Esophagus muscularis mucosa (tissue), 3 donors: ENCODE data around the gene SMC6.

ENCODE experiments used
- CTCF ChIP-seq, 3 experiments: fragments of 200-600 bp in 2 of 3; fragments of 450-650 bp in 1 of 3; sonication (generic) in 2 of 3; IDR thresholded peaks; one replicate each; pipeline ENCODE4 v1.5.1; 2017 to 2019; ENCODE audit warnings: antibody characterized with exemption in 3 of 3, mild to moderate bottlenecking in 2 of 3, moderate library complexity in 1 of 3
- POLR2A ChIP-seq: fragments of 450-650 bp; IDR thresholded peaks from one replicate; pipeline ENCODE4 v1.6.1; 2017; ENCODE audit warnings: antibody characterized with exemption, moderate library complexity, mild to moderate bottlenecking, low read depth
- POLR2AphosphoS5 ChIP-seq, 2 donors: sonication (generic); formaldehyde crosslinking; IDR thresholded peaks; one replicate each; pipeline ENCODE4 v1.6.1; 2017; ENCODE audit warnings: antibody characterized with exemption in 2 of 2

DNA sequence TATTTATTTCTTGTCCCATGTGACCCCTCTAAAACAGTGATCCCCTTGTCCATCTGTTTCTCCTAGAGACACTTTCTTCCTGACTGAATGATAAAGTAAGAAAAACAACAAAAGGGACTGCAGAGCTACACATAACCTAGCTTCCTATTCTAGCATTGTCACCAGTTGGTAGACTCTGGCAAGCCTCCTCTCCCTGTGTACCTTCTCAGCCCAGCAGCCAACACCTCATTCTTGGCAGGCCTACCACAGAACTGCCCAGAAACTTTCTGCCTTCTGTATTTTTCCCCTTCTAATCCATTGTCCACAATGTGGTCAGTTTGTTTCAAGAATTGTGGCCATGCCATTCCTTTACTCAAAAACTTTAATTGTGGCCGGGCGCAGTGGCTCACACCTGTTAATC is 13.4 kb downstream of the SMC6 start:
- no peak for TF ChIP-seq CTCF (IDR thresholded peaks at IDR 0.05)
- no peak for TF ChIP-seq POLR2AphosphoS5 (IDR thresholded peaks at IDR 0.05)
- TF ChIP-seq POLR2A = no peak
